T-cell (primary cell): ENCODE measurements around the gene FAM76A. TPM values are rescaled to one million over a fixed set of nuclear protein-coding genes. Genes with fewer than 3 reads are reported as not detected.
"Not testable (repeated sequence)": the region's sequence is repeated elsewhere in the genome, so short reads cannot be mapped to it uniquely, and the experiment has no call there.

Experiments
- ATAC-seq, 4 experiments: fragments of 200-7000 bp in 3 of 4; fragments of 150-1000 bp in 1 of 4; cut with Tn5 transposase; replicated peaks in 1 of 4; 1 replicate in 3 of 4; 2 replicates in 1 of 4; pipeline ENCODE4 v1.10.0; 2021; ENCODE audit warnings: moderate library complexity in 3 of 4, mild to moderate bottlenecking in 2 of 4, moderate number of reproducible peaks in 1 of 4
- CTCF ChIA-PET, 2 donors: fragments of 300-600 bp; sonication (Branson Sonifier 250); formaldehyde crosslinking; loops; one replicate each; lab custom pipeline; 2022; ENCODE audit warnings: antibody characterized with exemption in 2 of 2; lab: Charles Lee
- POLR2A ChIA-PET, 2 donors: fragments of 300-600 bp; sonication (Branson Sonifier 250); formaldehyde crosslinking; loops; one replicate each; lab custom pipeline; 2022; ENCODE audit warnings: antibody characterized with exemption in 2 of 2; lab: Charles Lee
- DNase-seq, 35 experiments: peaks; one replicate each; pipeline versions ENCODE4 v3.0.0 to v3.0.0-alpha.2; 2013 to 2023
- H3K27ac ChIP-seq: one replicate; pipeline ENCODE4 v1.5.1; 2013; ENCODE audit warnings: low read length
- H3K27me3 ChIP-seq, 2 experiments: replicated peaks in 1 of 2; 1 replicate in 1 of 2; 2 replicates in 1 of 2; pipeline versions ENCODE4 v1.6.1 to v1.7.0; 2013; ENCODE audit warnings: low read length in 1 of 2, mixed read lengths in 1 of 2; ENCODE audit not compliant: control insufficient read depth in 2 of 2, insufficient read depth in 2 of 2; ENCODE audit errors: extremely low read depth in 1 of 2
- H3K36me3 ChIP-seq, 2 donors: 1 replicate in 1 of 2; 2 replicates in 1 of 2; pipeline versions ENCODE4 v1.6.1 to v1.7.0; 2013; ENCODE audit warnings: low read length in 1 of 2; ENCODE audit not compliant: control insufficient read depth in 2 of 2, insufficient read depth in 1 of 2; ENCODE audit errors: extremely low read depth in 1 of 2
- H3K4me1 ChIP-seq, 2 experiments: 1 replicate in 1 of 2; 2 replicates in 1 of 2; pipeline versions ENCODE4 v1.6.1 to v1.7.0; 2013; ENCODE audit warnings: low read length in 2 of 2, mixed read lengths in 1 of 2; ENCODE audit not compliant: insufficient read depth in 2 of 2, control insufficient read depth in 1 of 2; ENCODE audit errors: extremely low read depth in 1 of 2
- H3K4me3 ChIP-seq, 2 donors: 1 replicate in 1 of 2; 2 replicates in 1 of 2; pipeline versions ENCODE4 v1.5.1 to v1.7.0; 2013; ENCODE audit warnings: mild to moderate bottlenecking in 2 of 2, low read length in 1 of 2, moderate library complexity in 1 of 2; ENCODE audit not compliant: control insufficient read depth in 1 of 2; ENCODE audit errors: extremely low read depth in 1 of 2
- H3K9me3 ChIP-seq: 2 replicates; pipeline ENCODE4 v1.7.0; 2013
- H3K27ac Mint-ChIP-seq, 2 donors: one replicate each; pipeline ENCODE4 v1.8.0; 2020 to 2021; ENCODE audit warnings: mild to moderate bottlenecking in 2 of 2, mixed read lengths in 2 of 2
- H3K27me3 Mint-ChIP-seq, 2 donors: one replicate each; pipeline ENCODE4 v1.8.0; 2021 to 2022; ENCODE audit warnings: mixed read lengths in 2 of 2
- H3K36me3 Mint-ChIP-seq: one replicate; pipeline ENCODE4 v1.8.0; 2021; ENCODE audit warnings: mixed read lengths
- H3K4me1 Mint-ChIP-seq, 3 donors: one replicate each; pipeline ENCODE4 v1.8.0; 2020 to 2022; ENCODE audit warnings: mixed read lengths in 3 of 3, mild to moderate bottlenecking in 1 of 3
- H3K4me3 Mint-ChIP-seq, 3 donors: one replicate each; pipeline ENCODE4 v1.8.0; 2020 to 2022; ENCODE audit warnings: mild to moderate bottlenecking in 3 of 3, mixed read lengths in 3 of 3, moderate library complexity in 3 of 3
- H3K9me3 Mint-ChIP-seq, 3 donors: one replicate each; pipeline ENCODE4 v1.8.0; 2020 to 2022; ENCODE audit warnings: mixed read lengths in 3 of 3
- WGBS: methylation state at CpG from one replicate; pipeline ENCODE4 v1.1.5; 2013; ENCODE audit warnings: missing lambda C conversion rate; ENCODE audit not compliant: insufficient coverage; 5-methylcytosine and 5-hydroxymethylcytosine counted together
- total RNA-seq, 35 experiments: library from RNA in 6 of 35; stranded (reverse) in 6 of 35; fragments of 120-200 nt in 1 of 35; gene quantifications; one replicate each; pipeline versions ENCODE4 v1.2.1 to v1.2.4 and lab custom pipeline; 2013 to 2026

Gene FAM76A
- total RNA-seq, 5 donors from 2014 or later (not counting 1 experiment from before 2014, with no cell fraction given), result 18.1 to 23.4 (median 21.2) TPM

DNA sequence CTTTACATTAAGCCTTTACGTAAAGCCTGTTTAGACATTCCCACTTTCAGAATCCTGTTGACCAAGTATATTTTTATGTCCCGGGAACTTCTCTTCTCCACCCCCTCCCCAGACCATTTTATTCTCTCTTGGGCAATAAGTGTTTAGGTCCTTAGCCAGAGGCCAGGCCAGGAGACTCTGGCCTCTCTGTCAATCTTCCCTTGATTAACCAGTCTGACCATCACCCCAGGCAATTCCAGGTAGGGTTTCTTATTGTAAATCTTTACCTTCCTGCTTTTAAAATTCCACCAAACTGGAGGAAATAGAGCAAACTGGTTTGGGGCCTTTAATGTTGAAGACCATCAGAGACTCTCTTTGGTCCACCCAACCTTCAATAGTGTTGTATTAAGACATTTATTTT is 41.6 kb upstream of the FAM76A start:
- no peaks in the 10 kb centered on the region for H3K9me3 ChIP-seq

DNA sequence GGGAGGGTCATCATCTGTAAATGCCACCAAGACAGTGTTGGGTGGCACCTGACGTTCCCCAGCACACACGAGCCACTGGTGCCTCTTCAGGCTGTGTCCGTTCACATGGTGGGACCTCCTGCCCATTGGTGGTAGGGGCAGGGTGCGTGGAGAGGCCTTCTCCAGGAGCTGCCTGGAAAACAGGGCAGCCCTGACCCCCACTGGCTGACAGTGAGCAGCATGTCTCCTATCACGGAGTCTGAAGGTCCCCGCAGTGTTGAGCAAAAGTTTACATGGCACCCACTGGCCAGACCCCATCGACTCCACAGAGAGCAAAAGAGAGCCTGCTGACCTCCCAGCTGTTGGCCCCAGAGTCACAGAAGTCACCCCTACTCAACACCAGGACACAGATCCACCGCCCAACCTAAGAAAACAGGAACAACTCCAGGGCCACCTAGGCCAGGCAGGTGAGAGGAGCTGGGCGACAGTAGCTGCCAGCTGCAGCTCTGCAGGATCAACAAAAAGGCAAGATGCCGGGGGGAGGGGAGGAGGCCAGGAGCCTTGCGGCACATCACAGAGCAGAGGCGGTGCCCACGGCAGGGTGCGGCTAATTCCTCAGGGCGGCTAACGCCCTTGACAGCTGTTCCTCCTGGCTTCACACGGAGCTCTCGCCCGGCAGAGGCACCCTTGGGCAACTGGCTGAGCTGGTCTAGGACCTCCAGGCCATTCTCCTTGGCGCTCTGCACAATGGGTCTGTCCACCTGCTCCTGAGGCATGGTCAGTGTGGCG is 39.4 kb upstream of the FAM76A start:
- no peak overlapping the region for H3K4me3 Mint-ChIP-seq
- peaks cover 0 to 12% (median 6%) of the 10 kb centered on the region in 3 donors for H3K9me3 Mint-ChIP-seq
- H3K27me3 Mint-ChIP-seq, result no peaks in the 10 kb centered on the region
- no peak overlapping the region for H3K27ac ChIP-seq
- H3K4me1 ChIP-seq, result no peaks in the 10 kb centered on the region
- DNase-seq (no peak), ATAC-seq (no peak)
- H3K27ac Mint-ChIP-seq, result no peak overlapping the region
- 80% methylated on average over 21 of the region's 21 CpGs for WGBS
- H3K27me3 ChIP-seq, result peaks cover 0 to 17% of the 10 kb centered on the region in 2 experiments
- no peak overlapping the region for H3K4me3 ChIP-seq
- no peaks in the 10 kb centered on the region for H3K36me3 ChIP-seq
- peaks cover 0 to 3% (median 0%) of the 10 kb centered on the region in 3 donors for H3K4me1 Mint-ChIP-seq
- CTCF ChIA-PET, result interaction anchor here in 1 of 2 donors (1.1 kb wide), 1 partner anchor 17 kb away, joined by 3 read pairs; no protein-coding TSS in a partner anchor
- H3K36me3 Mint-ChIP-seq, result peaks cover 7% of the 10 kb centered on the region
- H3K9me3 ChIP-seq, result no peaks in the 10 kb centered on the region
- POLR2A ChIA-PET, result no interaction called here

More for the DNA sequence above, 41.6 kb upstream of the FAM76A start:
- ChIA-PET CTCF (no interaction called here), POLR2A (no interaction called here)
- no peak overlapping the region for H3K4me3 Mint-ChIP-seq
- no peak overlapping the region for H3K27ac Mint-ChIP-seq
- Histone ChIP-seq H3K36me3 (no peaks in the 10 kb centered on the region), H3K4me1 (no peaks in the 10 kb centered on the region), H3K27ac (no peak overlapping the region), H3K4me3 (no peak overlapping the region), H3K27me3 (peaks cover 0 to 19% of the 10 kb centered on the region in 2 experiments)
- H3K4me1 Mint-ChIP-seq, result no peaks in the 10 kb centered on the region
- no peaks in the 10 kb centered on the region for H3K27me3 Mint-ChIP-seq
- WGBS, result no CpG with 5 or more reads among the region's 2 CpGs
- H3K9me3 Mint-ChIP-seq, result peaks cover 0 to 15% (median 13%) of the 10 kb centered on the region in 3 donors
- H3K36me3 Mint-ChIP-seq, result peaks cover 11% of the 10 kb centered on the region
- DNase-seq (no peak), ATAC-seq (no peak)

- H3K27me3 ChIP-seq, result peaks cover 0 to 17% of the 10 kb centered on the region in 2 experiments
Observed at GRCh38 chr1:27687906-27688305, 37.9 kb upstream of the FAM76A start.

GRCh38 chr1:27689423-27690173 is 36.2 kb upstream of the FAM76A start:
- Histone ChIP-seq H3K4me1 (no peaks in the 10 kb centered on the region), H3K4me3 (no peak overlapping the region), H3K27me3 (peaks cover 0 to 17% of the 10 kb centered on the region in 2 experiments), H3K9me3 (no peaks in the 10 kb centered on the region), H3K36me3 (no peaks in the 10 kb centered on the region), H3K27ac (no peak overlapping the region)
- H3K4me1 Mint-ChIP-seq, result peaks cover 0 to 3% (median 0%) of the 10 kb centered on the region in 3 donors
- CTCF ChIA-PET, result interaction anchor here (0.6 to 1.8 kb wide), 3 partner anchors 20 to 1411 kb away, joined by 3 to 4 read pairs (median 3); no protein-coding TSS in a partner anchor
- DNase-seq (no peak), ATAC-seq (no peak)
- H3K27me3 Mint-ChIP-seq, result no peaks in the 10 kb centered on the region
- no peaks in the 10 kb centered on the region for H3K9me3 Mint-ChIP-seq
- no peak overlapping the region for H3K27ac Mint-ChIP-seq
- 89% methylated on average over 1 of the region's 4 CpGs for WGBS
- H3K4me3 Mint-ChIP-seq, result no peak overlapping the region
- no peaks in the 10 kb centered on the region for H3K36me3 Mint-ChIP-seq
- POLR2A ChIA-PET, result interaction anchor here in 1 of 2 donors (0.6 kb wide), 1 partner anchor 526 kb away, joined by 7 read pairs; no protein-coding TSS in a partner anchor

More at GRCh38 chr1:27687906-27688305, 37.9 kb upstream of the FAM76A start:
- H3K9me3 ChIP-seq, result no peaks in the 10 kb centered on the region
- Mint-ChIP-seq H3K4me1 (peaks cover 0 to 3% (median 0%) of the 10 kb centered on the region in 3 donors), H3K36me3 (no peaks in the 10 kb centered on the region), H3K27ac (no peak overlapping the region), H3K4me3 (no peak overlapping the region), H3K27me3 (no peaks in the 10 kb centered on the region), H3K9me3 (no peaks in the 10 kb centered on the region)
- POLR2A ChIA-PET, result no interaction called here
- ATAC-seq (no peak), DNase-seq (no peak)
- no peaks in the 10 kb centered on the region for H3K36me3 ChIP-seq
- no peak overlapping the region for H3K4me3 ChIP-seq
- CTCF ChIA-PET, result interaction anchor here in 1 of 2 donors (1.8 kb wide), 1 partner anchor 19 kb away, joined by 4 read pairs; no protein-coding TSS in a partner anchor
- WGBS, result 100% methylated on average over 1 of the region's 5 CpGs
- H3K27ac ChIP-seq, result no peak overlapping the region
- no peaks in the 10 kb centered on the region for H3K4me1 ChIP-seq

- Histone ChIP-seq H3K36me3 (no peaks in the 10 kb centered on the region), H3K4me3 (no peak overlapping the region), H3K27me3 (peaks cover 0 to 15% of the 10 kb centered on the region in 2 experiments), H3K4me1 (no peaks in the 10 kb centered on the region), H3K27ac (no peak overlapping the region), H3K9me3 (no peaks in the 10 kb centered on the region)
- Mint-ChIP-seq H3K4me1 (peaks cover 0 to 3% (median 0%) of the 10 kb centered on the region in 3 donors), H3K4me3 (no peak overlapping the region), H3K27me3 (no peaks in the 10 kb centered on the region), H3K36me3 (no peaks in the 10 kb centered on the region), H3K9me3 (no peaks in the 10 kb centered on the region), H3K27ac (no peak overlapping the region)
- ChIA-PET POLR2A (no interaction called here), CTCF (no interaction called here)
- WGBS, result 100% methylated on average over 1 of the region's 2 CpGs
- DNase-seq, result no peak
- ATAC-seq, result no peak
Observed at GRCh38 chr1:27690183-27690582, 35.6 kb upstream of the FAM76A start.

DNA sequence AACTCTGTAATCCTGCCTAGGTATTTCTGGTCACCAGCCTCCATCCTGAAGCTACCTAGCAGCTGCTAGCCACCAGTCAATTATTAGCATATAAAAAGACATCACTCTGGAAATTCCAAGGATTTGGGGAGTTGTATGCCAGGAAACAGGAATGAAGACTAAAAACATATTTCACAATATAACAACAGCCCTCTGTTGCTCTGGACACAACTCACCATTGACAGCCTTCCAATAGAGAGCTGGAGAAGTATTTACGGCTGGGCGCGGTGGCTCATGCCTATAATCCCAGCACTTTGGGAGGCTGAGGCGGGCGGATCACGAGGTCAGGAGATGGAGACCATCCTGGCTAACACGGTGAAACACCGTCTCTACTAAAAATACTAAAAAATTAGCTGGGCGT is 28.9 kb upstream of the FAM76A start:
- H3K4me3 Mint-ChIP-seq, H3K27ac ChIP-seq, H3K4me1 ChIP-seq, H3K4me3 ChIP-seq, H3K36me3 ChIP-seq, H3K27ac Mint-ChIP-seq, H3K9me3 ChIP-seq, ATAC-seq, H3K36me3 Mint-ChIP-seq, H3K9me3 Mint-ChIP-seq, H3K27me3 ChIP-seq, POLR2A ChIA-PET, H3K4me1 Mint-ChIP-seq, DNase-seq: not testable (repeated sequence)
- CTCF ChIA-PET, result interaction anchor here in 1 of 2 donors (0.6 kb wide), 1 partner anchor 1248 kb away, joined by 10 read pairs; no protein-coding TSS in a partner anchor
- peaks cover 10 to 14% of the 10 kb centered on the region in 2 donors for H3K27me3 Mint-ChIP-seq
- WGBS, result 100% methylated on average over 4 of the region's 9 CpGs
